H9 (cell line): Measurements from ENCODE around the gene MYO15A. TPM values are rescaled to one million over a fixed set of nuclear protein-coding genes. Genes with fewer than 3 reads are reported as not detected.

ENCODE experiments used
- DNase-seq: peaks from one replicate; pipeline ENCODE4 v3.0.0-alpha.2; 2017
- H2AFZ ChIP-seq: one replicate; pipeline ENCODE4 v1.6.1; 2013; ENCODE audit warnings: mild to moderate bottlenecking, low read length, control low read depth, moderate library complexity
- H2AK5ac ChIP-seq: 2 replicates; pipeline ENCODE4 v1.6.1; 2013; ENCODE audit warnings: low read length, control low read depth, mixed read lengths; ENCODE audit not compliant: insufficient read length
- H2BK120ac ChIP-seq: one replicate; pipeline ENCODE4 v1.6.1; 2013; ENCODE audit warnings: low read depth, mild to moderate bottlenecking, low read length, control low read depth, inconsistent platforms; ENCODE audit not compliant: poor library complexity, severe bottlenecking
- H2BK12ac ChIP-seq: 2 replicates; pipeline ENCODE4 v1.6.1; 2013; ENCODE audit warnings: low read length, control low read depth, mixed read lengths, low read depth; ENCODE audit not compliant: insufficient read length
- H2BK15ac ChIP-seq: 2 replicates; pipeline ENCODE4 v1.6.1; 2013; ENCODE audit warnings: low read depth, low read length, control low read depth
- H2BK20ac ChIP-seq: one replicate; pipeline ENCODE4 v1.6.1; 2013; ENCODE audit warnings: low read depth, mild to moderate bottlenecking, low read length, control low read depth, inconsistent platforms; ENCODE audit not compliant: poor library complexity, severe bottlenecking
- H2BK5ac ChIP-seq: 2 replicates; pipeline ENCODE4 v1.6.1; 2013; ENCODE audit warnings: low read length, control low read depth, mixed read lengths; ENCODE audit not compliant: insufficient read length
- H3K14ac ChIP-seq: 2 replicates; pipeline ENCODE4 v1.6.1; 2013; ENCODE audit warnings: low read length, control low read depth; ENCODE audit not compliant: insufficient read depth
- H3K18ac ChIP-seq: 2 replicates; pipeline ENCODE4 v1.6.1; 2013; ENCODE audit warnings: low read depth, mild to moderate bottlenecking, mixed read lengths, low read length, control low read depth; ENCODE audit not compliant: insufficient read length
- H3K23ac ChIP-seq: 2 replicates; pipeline ENCODE4 v1.6.1; 2013; ENCODE audit warnings: low read length, control low read depth, mixed read lengths, low read depth; ENCODE audit not compliant: insufficient read length
- H3K23me2 ChIP-seq: 2 replicates; pipeline ENCODE4 v1.6.1; 2013; ENCODE audit warnings: low read depth, mild to moderate bottlenecking, mixed read lengths, low read length, control low read depth; ENCODE audit not compliant: insufficient read length, poor library complexity, severe bottlenecking
- H3K27ac ChIP-seq: 2 replicates; pipeline ENCODE4 v1.5.1; 2013; ENCODE audit warnings: low read length, control low read depth, mixed read lengths, low read depth; ENCODE audit not compliant: insufficient read length
- H3K27me3 ChIP-seq: 2 replicates; pipeline ENCODE4 v1.6.1; 2013; ENCODE audit warnings: low read length, control low read depth, inconsistent platforms; ENCODE audit not compliant: insufficient read depth
- H3K4ac ChIP-seq: 2 replicates; pipeline ENCODE4 v1.6.1; 2013; ENCODE audit warnings: low read depth, mild to moderate bottlenecking, control low read depth, inconsistent platforms, low read length, moderate library complexity
- H3K4me1 ChIP-seq: 2 replicates; pipeline ENCODE4 v1.6.1; 2013; ENCODE audit warnings: low read length, control low read depth, inconsistent platforms; ENCODE audit not compliant: insufficient read depth
- H3K4me2 ChIP-seq: 2 replicates; pipeline ENCODE4 v1.6.1; 2013; ENCODE audit warnings: low read length, control low read depth, mixed read lengths; ENCODE audit not compliant: insufficient read length, insufficient read depth
- H3K56ac ChIP-seq: 2 replicates; pipeline ENCODE4 v1.6.1; 2013; ENCODE audit warnings: low read depth, mild to moderate bottlenecking, mixed read lengths, low read length, control low read depth; ENCODE audit not compliant: insufficient read length
- H3K79me1 ChIP-seq: 2 replicates; pipeline ENCODE4 v1.6.1; 2013; ENCODE audit warnings: low read depth, mild to moderate bottlenecking, moderate library complexity, low read length, control low read depth, inconsistent platforms; ENCODE audit not compliant: insufficient read depth, poor library complexity, severe bottlenecking
- H3K79me2 ChIP-seq: 2 replicates; pipeline ENCODE4 v1.6.1; 2013; ENCODE audit warnings: low read length, control low read depth, inconsistent platforms; ENCODE audit not compliant: insufficient read depth
- H3K9ac ChIP-seq: 2 replicates; pipeline ENCODE4 v1.6.1; 2013; ENCODE audit warnings: low read length, control low read depth, mixed read lengths; ENCODE audit not compliant: insufficient read length; ENCODE audit errors: extremely low read depth
- H3K9me3 ChIP-seq: one replicate; pipeline ENCODE4 v1.6.1; 2013; ENCODE audit warnings: low read depth, low read length, inconsistent platforms; ENCODE audit not compliant: control insufficient read depth
- H3T11ph ChIP-seq: one replicate; pipeline ENCODE4 v1.6.1; 2013; ENCODE audit warnings: mild to moderate bottlenecking, low read length, control low read depth, inconsistent platforms
- H4K20me1 ChIP-seq: one replicate; pipeline ENCODE4 v1.6.1; 2013; ENCODE audit not compliant: control insufficient read depth, insufficient read length, insufficient read depth
- H4K5ac ChIP-seq: 2 replicates; pipeline ENCODE4 v1.6.1; 2013; ENCODE audit warnings: low read depth, mild to moderate bottlenecking, mixed read lengths, low read length, control low read depth; ENCODE audit not compliant: insufficient read length
- H4K8ac ChIP-seq: replicated peaks from 2 replicates; pipeline ENCODE4 v1.6.1; 2013; ENCODE audit warnings: low read length, control low read depth, mixed read lengths, low read depth; ENCODE audit not compliant: insufficient read length
- H4K91ac ChIP-seq: 2 replicates; pipeline ENCODE4 v1.6.1; 2013; ENCODE audit warnings: low read depth, mild to moderate bottlenecking, moderate library complexity, mixed read lengths, low read length, control low read depth; ENCODE audit not compliant: insufficient read length
- H3K27ac Mint-ChIP-seq, 3 experiments: 2 replicates in 2 of 3; 3 replicates in 1 of 3; pipeline ENCODE4 v1.8.0; 2020 to 2021; ENCODE audit warnings: mixed read lengths in 3 of 3, mild to moderate bottlenecking in 1 of 3, moderate library complexity in 1 of 3
- H3K27me3 Mint-ChIP-seq: 2 replicates; pipeline ENCODE4 v1.8.0; 2021; ENCODE audit warnings: low read depth, mild to moderate bottlenecking, moderate library complexity, mixed read lengths
- H3K36me3 Mint-ChIP-seq, 3 experiments: 2 replicates in 2 of 3; 3 replicates in 1 of 3; pipeline ENCODE4 v1.8.0; 2020 to 2021; ENCODE audit warnings: low read depth in 3 of 3, mixed read lengths in 3 of 3; ENCODE audit not compliant: insufficient read depth in 1 of 3
- H3K4me1 Mint-ChIP-seq, 2 experiments: 2 replicates each; pipeline ENCODE4 v1.8.0; 2020; ENCODE audit warnings: mixed read lengths in 2 of 2
- H3K4me3 Mint-ChIP-seq, 2 experiments: 2 replicates in 1 of 2; 3 replicates in 1 of 2; pipeline ENCODE4 v1.8.0; 2020 to 2021; ENCODE audit warnings: mild to moderate bottlenecking in 2 of 2, mixed read lengths in 2 of 2, moderate library complexity in 1 of 2
- H3K9me3 Mint-ChIP-seq, 2 experiments: 2 replicates in 1 of 2; 3 replicates in 1 of 2; pipeline ENCODE4 v1.8.0; 2020; ENCODE audit warnings: mild to moderate bottlenecking in 2 of 2, mixed read lengths in 2 of 2, moderate library complexity in 1 of 2
- CTCF ChIP-seq: fragments of 200-600 bp; sonication (generic); conservative IDR thresholded peaks from 3 replicates; pipeline ENCODE4 v1.8.0; 2021; ENCODE audit warnings: antibody characterized with exemption, mild to moderate bottlenecking
- WGBS: extraction: QIAGEN DNeasy Blood & Tissue Kit; methylation state at CpG from one replicate; pipeline ENCODE4 v1.1.7; 2013; ENCODE audit warnings: missing lambda C conversion rate, low lambda C conversion rate, mixed read lengths; ENCODE audit not compliant: insufficient read length; ENCODE audit errors: extremely low coverage; 5-methylcytosine and 5-hydroxymethylcytosine counted together
- total RNA-seq: library from RNA; stranded (reverse); gene quantifications from 2 replicates; pipeline ENCODE4 v1.2.1, GENCODE V29; 2021

MYO15A gene
- total RNA-seq, 1 experiment from 2014 or later: 2.5 TPM

GRCh38 chr17:18107971-18108370 is 585 bp upstream of the MYO15A start:
- H3K14ac ChIP-seq: no peak overlapping the region
- no peak overlapping the region for H3K56ac ChIP-seq
- H3K79me2 ChIP-seq: no peaks in the 10 kb centered on the region
- no peak for DNase-seq
- no peaks in the 10 kb centered on the region for H3K9me3 ChIP-seq
- no peak overlapping the region for H3K9ac ChIP-seq
- H3K27me3 ChIP-seq: no peaks in the 10 kb centered on the region
- H4K91ac ChIP-seq: no peak overlapping the region
- no peak overlapping the region for H2AFZ ChIP-seq
- no peaks in the 10 kb centered on the region for H3K79me1 ChIP-seq
- no peak overlapping the region for H3K4ac ChIP-seq
- H3K4me2 ChIP-seq: no peak overlapping the region
- no peak overlapping the region for H3K18ac ChIP-seq
- no peak overlapping the region for H2BK5ac ChIP-seq
- no peak for TF ChIP-seq CTCF
- Mint-ChIP-seq H3K4me1 (peaks cover 7 to 8% of the 10 kb centered on the region in 2 experiments), H3K4me3 (no peak overlapping the region), H3K9me3 (no peaks in the 10 kb centered on the region), H3K27ac (no peak overlapping the region; a peak in 1 of 7 replicates), H3K27me3 (peaks cover 2% of the 10 kb centered on the region; the same call in 1 of the 2 replicates), H3K36me3 (peaks cover 5 to 21% (median 9%) of the 10 kb centered on the region in 3 experiments)
- H3K23me2 ChIP-seq: no peaks in the 10 kb centered on the region
- no peak overlapping the region for H2BK12ac ChIP-seq
- no peak overlapping the region for H4K5ac ChIP-seq
- WGBS: no CpG with 5 or more reads among the region's 6 CpGs
- no peak overlapping the region for H2BK120ac ChIP-seq
- no peak overlapping the region for H3K27ac ChIP-seq
- no peaks in the 10 kb centered on the region for H3K4me1 ChIP-seq
- H3K23ac ChIP-seq: no peak overlapping the region
- H4K20me1 ChIP-seq: no peaks in the 10 kb centered on the region
- no peak overlapping the region for H2AK5ac ChIP-seq
- H3T11ph ChIP-seq: no peak overlapping the region
- no peak overlapping the region for H4K8ac ChIP-seq
- H2BK15ac ChIP-seq: no peak overlapping the region
- no peak overlapping the region for H2BK20ac ChIP-seq
